ENCODE results near the gene ADAMTS7.
"Not testable (repeated sequence)": the region's sequence is repeated elsewhere in the genome, so short reads cannot be mapped to it uniquely, and the experiment has no call there.

DNA sequence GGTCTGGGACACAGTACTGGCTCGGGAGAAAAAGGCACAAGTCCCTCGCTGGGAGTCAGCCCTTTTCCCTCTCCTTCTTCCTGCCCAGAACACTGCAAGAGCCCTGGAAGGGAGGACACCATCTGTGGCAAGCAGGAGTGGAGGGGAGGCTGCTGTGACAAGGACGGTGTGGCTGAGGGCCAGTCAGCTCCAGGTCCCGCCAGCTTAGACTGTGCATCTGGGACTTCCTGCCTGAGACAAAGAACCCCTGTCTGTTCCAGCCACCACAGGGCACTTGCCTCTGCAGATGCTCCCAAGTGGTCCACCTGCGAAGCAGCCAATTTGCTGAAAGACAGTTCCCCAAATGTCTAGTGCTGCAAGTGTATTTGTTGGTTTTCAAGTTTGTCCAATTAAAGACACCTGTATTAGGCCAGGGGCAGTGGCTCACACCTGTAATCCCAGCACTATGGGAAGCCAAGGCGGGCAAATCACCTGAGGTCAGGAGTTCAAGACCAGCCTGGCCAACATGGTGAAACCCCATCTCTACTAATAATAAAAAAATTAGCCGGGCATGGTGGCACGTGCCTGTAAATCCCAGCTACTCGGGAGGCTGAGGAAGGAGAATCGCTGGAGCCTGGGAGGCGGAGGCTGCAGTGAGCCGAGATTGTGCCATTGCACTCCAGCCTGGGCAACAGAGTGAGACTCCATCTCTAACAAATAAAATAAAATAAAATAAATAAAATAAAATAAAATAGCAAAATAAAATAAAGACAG, 41.6 kb downstream of the ADAMTS7 start:
- not testable (repeated sequence) for TF ChIP-seq CTCF (IDR thresholded peaks at IDR 0.05 in 4 of 5, conservative IDR thresholded peaks at IDR 0.05 in 1 of 5); POLR2A (IDR thresholded peaks at IDR 0.05)
